Head of caudate nucleus (tissue), 42 donors: ENCODE data around the gene CCDC157.

ENCODE experiments used
- DNase-seq, 42 donors: peaks; one replicate each; pipeline versions ENCODE4 v3.0.0 to v3.0.0-alpha.2; 2020 to 2021; ENCODE audit warnings: mixed read lengths in 7 of 42
- intact Hi-C: fragments of 100-400 bp; cut with DNase I; formaldehyde crosslinking; loops from one replicate; pipeline ENCODE4 v1.15.0; 2022

CCDC157 gene

GRCh38 chr22:30380011-30380410 is 23.2 kb downstream of the CCDC157 start:
- DNase-seq: peak in 1 of 42 donors; percentile 12
- intact Hi-C loops: no loop called here

GRCh38 chr22:30381264-30381663 is 24.5 kb downstream of the CCDC157 start:
- intact Hi-C loops: no loop called here
- DNase-seq: no peak

- DNase-seq: no peak
- intact Hi-C loops: no loop called here
These were observed 25.5 kb downstream of the CCDC157 start for GRCh38 chr22:30382340-30382739.

- intact Hi-C loops: no loop called here
- no peak for DNase-seq
These were observed 26.3 kb downstream of the CCDC157 start for GRCh38 chr22:30383061-30383460.

- DNase-seq: no peak
- intact Hi-C loops: loop anchor here (5.0 kb wide), 1 partner anchor 41 kb away; the partner anchor contains the start of gene MTFP1
These were observed 29.1 kb downstream of the CCDC157 start for GRCh38 chr22:30385942-30386341.

- peak in 1 of 42 donors; percentile 35 for DNase-seq
- intact Hi-C loops: loop anchor here (5.0 kb wide), 1 partner anchor 41 kb away; the partner anchor contains the start of gene MTFP1
These were observed 29.8 kb downstream of the CCDC157 start for GRCh38 chr22:30386608-30386959.

GRCh38 chr22:30386960-30387827 is 30.4 kb downstream of the CCDC157 start, which contains the start of gene RNF215:
TSS of gene RNF215 (minus strand) at chr22:30387411. CDS start at chr22:30387313, 98 bp downstream.
- intact Hi-C loops: loop anchor here (5.0 kb wide), 1 partner anchor 40 kb away; the partner anchor contains the start of gene MTFP1
- DNase-seq: peak; percentile 41 to 93 (median 86)

- intact Hi-C loops: loop anchor here (2.0 to 5.0 kb wide), 2 partner anchors 91 to 104 kb away; no protein-coding TSS in a partner anchor
- DNase-seq: peak; percentile 55 to 92 (median 80)
These were observed 34.3 kb downstream of the CCDC157 start for GRCh38 chr22:30390974-30391691.

GRCh38 chr22:30392661-30393321 is 36.0 kb downstream of the CCDC157 start:
- intact Hi-C loops: loop anchor here (5.0 kb wide), 1 partner anchor 90 kb away; no protein-coding TSS in a partner anchor

GRCh38 chr22:30393322-30393680 is 36.5 kb downstream of the CCDC157 start:
- intact Hi-C loops: loop anchor here (5.0 kb wide), 1 partner anchor 89 kb away; no protein-coding TSS in a partner anchor
- DNase-seq: no peak

More at GRCh38 chr22:30392661-30393321, 36.0 kb downstream of the CCDC157 start:
- DNase-seq: peak in 5 of 42 donors; percentile 17 to 47 (median 35)

- intact Hi-C loops: loop anchor here (5.0 kb wide), 1 partner anchor 88 kb away; no protein-coding TSS in a partner anchor
- DNase-seq: no peak
These were observed 37.1 kb downstream of the CCDC157 start for GRCh38 chr22:30393885-30394284.

- DNase-seq: peak; percentile 81 to 96 (median 91)
- intact Hi-C loops: no loop called here
These were observed 40.3 kb downstream of the CCDC157 start, which contains the start of gene SEC14L2 for GRCh38 chr22:30396871-30397655. TSS of gene SEC14L2 (plus strand) at chr22:30397018. CDS start at chr22:30397117, 99 bp downstream.

GRCh38 chr22:30397656-30398635 is 41.1 kb downstream of the CCDC157 start:
- intact Hi-C loops: no loop called here
- no peak for DNase-seq

GRCh38 chr22:30398685-30399680 is 42.2 kb downstream of the CCDC157 start:
- DNase-seq: no peak
- intact Hi-C loops: no loop called here

- intact Hi-C loops: no loop called here
- DNase-seq: no peak
These were observed 42.9 kb downstream of the CCDC157 start for GRCh38 chr22:30399718-30400117.

- intact Hi-C loops: no loop called here
- no peak for DNase-seq
These were observed 43.4 kb downstream of the CCDC157 start for GRCh38 chr22:30400159-30400558.
